HepG2 (cell line): ENCODE measurements around the gene DOCK9. TPM values are rescaled to one million over a fixed set of nuclear protein-coding genes. Genes with fewer than 3 reads are reported as not detected.
"Not testable (repeated sequence)": the region's sequence is repeated elsewhere in the genome, so short reads cannot be mapped to it uniquely, and the experiment has no call there.

Experiments
- ATAC-seq: fragments of 200-7000 bp; cut with Tn5 transposase; 3 replicates; pipeline ENCODE4 v1.9.1; 2020; ENCODE audit warnings: mild to moderate bottlenecking, moderate library complexity
- BruUV-seq: library from RNA; stranded (reverse); fragments of 400-500 nt; replicated peaks from 2 replicates; lab custom pipeline; 2021; lab: Mats Ljungman, UMichigan
- CTCF ChIA-PET: fragments of 300-600 bp; formaldehyde crosslinking; extraction: SDS; loops from one replicate; lab custom pipeline; 2021; ENCODE audit warnings: low total read pairs, inconsistent platforms, low intra/inter-chr PET ratio; lab: Yijun Ruan, JAX
- POLR2A ChIA-PET: fragments of 350-600 bp; sonication (Branson Sonifier 250); formaldehyde crosslinking; loops from one replicate; lab custom pipeline; 2020; ENCODE audit warnings: antibody characterized with exemption, inconsistent platforms; lab: Yijun Ruan, JAX
- DNase-seq: peaks from one replicate; pipeline ENCODE4 v3.0.0-alpha.2; 2015; ENCODE audit warnings: low spot score
- FAIRE-seq: peaks from 3 replicates; lab custom pipeline; 2011; peaks lifted over from hg19 to GRCh38; lab: Jason Lieb, UNC
- H2AFZ ChIP-seq: one replicate; pipeline ENCODE4 v1.6.1; 2011; ENCODE audit warnings: low read length, inconsistent platforms
- H3K27ac ChIP-seq: fragments of 300-600 bp; 3 replicates; pipeline ENCODE4 v1.8.0; 2011; ENCODE audit warnings: mixed run types, mild to moderate bottlenecking, mixed read lengths, low read length, inconsistent platforms; ENCODE audit not compliant: insufficient read depth; ENCODE audit errors: extremely low read length
- H3K27me3 ChIP-seq, 2 experiments: fragments of 200-600 bp in 1 of 2; 2 replicates in 1 of 2; 3 replicates in 1 of 2; pipeline versions ENCODE4 v1.6.0 to v1.8.0; 2011; ENCODE audit warnings: low read length in 2 of 2, mild to moderate bottlenecking in 2 of 2, moderate library complexity in 2 of 2, inconsistent platforms in 1 of 2; ENCODE audit not compliant: insufficient read depth in 2 of 2, control insufficient read depth in 1 of 2
- H3K36me3 ChIP-seq, 2 experiments: fragments of 200-600 bp in 1 of 2; replicated peaks in 1 of 2; 2 replicates in 1 of 2; 3 replicates in 1 of 2; pipeline versions ENCODE4 v1.5.1 to v1.8.0; 2011; ENCODE audit warnings: low read length in 2 of 2, inconsistent platforms in 1 of 2; ENCODE audit not compliant: insufficient read depth in 2 of 2, control insufficient read depth in 1 of 2
- H3K4me1 ChIP-seq: 2 replicates; pipeline ENCODE4 v1.5.1; 2012; ENCODE audit warnings: low read length, inconsistent platforms; ENCODE audit not compliant: insufficient read depth
- H3K4me2 ChIP-seq: 2 replicates; pipeline ENCODE4 v1.6.0; 2011; ENCODE audit warnings: low read depth, low read length, inconsistent platforms
- H3K4me3 ChIP-seq, 3 experiments: fragments of 200-600 bp in 1 of 3; sonication (generic), shearing (Covaris generic) in 1 of 3; replicated peaks in 1 of 3; 2 replicates each; pipeline ENCODE4 v1.5.1; 2011 to 2016; ENCODE audit warnings: low read length in 3 of 3, inconsistent platforms in 2 of 3, low read depth in 2 of 3, mild to moderate bottlenecking in 2 of 3, control low read depth in 1 of 3, mixed read lengths in 1 of 3; ENCODE audit not compliant: insufficient read depth in 1 of 3
- H3K79me2 ChIP-seq: one replicate; pipeline ENCODE4 v1.6.1; 2011; ENCODE audit warnings: low read length, inconsistent platforms; ENCODE audit not compliant: insufficient read depth
- H3K9ac ChIP-seq: 2 replicates; pipeline ENCODE4 v1.6.0; 2011; ENCODE audit warnings: mild to moderate bottlenecking, low read depth, low read length, inconsistent platforms; ENCODE audit not compliant: insufficient read depth
- H3K9me3 ChIP-seq: 2 replicates; pipeline ENCODE4 v1.5.1; 2012; ENCODE audit warnings: mild to moderate bottlenecking, low read length
- H4K20me1 ChIP-seq: 2 replicates; pipeline ENCODE4 v1.6.0; 2011; ENCODE audit warnings: inconsistent platforms, mild to moderate bottlenecking, low read length, moderate library complexity; ENCODE audit not compliant: insufficient read depth
- REL ChIP-seq: sonication (generic); formaldehyde crosslinking; conservative IDR thresholded peaks from 2 replicates; pipeline ENCODE4 v1.8.0; 2022; ENCODE audit warnings: mild to moderate bottlenecking, missing genetic modification reagents, moderate library complexity
- ZNF816 ChIP-seq: sonication (generic); formaldehyde crosslinking; IDR thresholded peaks from 2 replicates; pipeline ENCODE4 v1.8.0; 2022; ENCODE audit warnings: missing genetic modification reagents, mild to moderate bottlenecking, borderline replicate concordance
- whole genome bisulfite sequencing: methylation state at CpG from one replicate; pipeline ENCODE4 v1.1.6; 2017; ENCODE audit warnings: low lambda C conversion rate; 5-methylcytosine and 5-hydroxymethylcytosine counted together
- in situ Hi-C: cut with HindIII; loops from 2 replicates; pipeline ENCODE4 v1.10.0; 2017; ENCODE audit warnings: low pct_unique_long_range_greater_than_20kb; ENCODE audit not compliant: extremely low pct_ligation_motif_present
- intact Hi-C: fragments of 100-400 bp; cut with micrococcal nuclease; formaldehyde crosslinking; loops from one replicate; pipeline ENCODE4 v1.10.0; 2022; ENCODE audit not compliant: unreplicated experiment
- polyA plus RNA-seq, 8 experiments: library from polyadenylated mRNA; depleted of rRNA in 3 of 8; stranded (reverse) in 7 of 8; unstranded in 1 of 8; fragments of >200 nt; fragmentation: Illumina TruSeq in 4 of 8; extraction: Trizol in 4 of 8; gene quantifications; 2 replicates each; pipeline versions ENCODE4 v1.2.1 to v1.2.3, GENCODE V29; 2011 to 2016; ENCODE audit warnings: low read depth in 4 of 8, missing spikeins in 1 of 8, mixed read lengths in 1 of 8; ENCODE audit not compliant: insufficient read depth in 1 of 8
- total RNA-seq, 5 experiments: library from RNA; depleted of rRNA; stranded (reverse); fragments of >200 nt; fragmentation: Illumina TruSeq; extraction: Trizol; gene quantifications; 2 replicates each; pipeline ENCODE4 v1.2.3, GENCODE V29; 2016; ENCODE audit warnings: low read depth in 1 of 5

DOCK9 gene
- total and polyA plus RNA-seq, 2 of the 13 experiments (the other 11 are each of a cell fraction or from before 2014, with no cell fraction given) = 0.44 to 0.97 TPM

- no TSS peak for BruUV-seq
- ChIA-PET CTCF (no interaction called here), POLR2A (no interaction called here)
- no peaks in the 10 kb centered on the region for H3K36me3 ChIP-seq
- H3K4me3 ChIP-seq = no peak overlapping the region
- TF ChIP-seq REL (CRISPR knock-in tag) (no peak), ZNF816 (no peak)
- DNase-seq (no peak), FAIRE-seq (no peak), ATAC-seq (no peak)
- intact Hi-C loops = no loop called here
- 52% methylated on average over 3 of the region's 3 CpGs for whole genome bisulfite sequencing
- no peak overlapping the region for H2AFZ ChIP-seq
- H3K9me3 ChIP-seq = no peaks in the 10 kb centered on the region
- no peaks in the 10 kb centered on the region for H4K20me1 ChIP-seq
- H3K27me3 ChIP-seq = no peaks in the 10 kb centered on the region
- H3K27ac ChIP-seq = no peak overlapping the region
- in situ Hi-C loops = no loop called here
- H3K79me2 ChIP-seq = no peaks in the 10 kb centered on the region
- H3K4me2 ChIP-seq = no peak overlapping the region
- H3K9ac ChIP-seq = no peak overlapping the region
- no peaks in the 10 kb centered on the region for H3K4me1 ChIP-seq
Observed at GRCh38 chr13:98813993-98814392, 163.9 kb downstream of the DOCK9 start.

DNA sequence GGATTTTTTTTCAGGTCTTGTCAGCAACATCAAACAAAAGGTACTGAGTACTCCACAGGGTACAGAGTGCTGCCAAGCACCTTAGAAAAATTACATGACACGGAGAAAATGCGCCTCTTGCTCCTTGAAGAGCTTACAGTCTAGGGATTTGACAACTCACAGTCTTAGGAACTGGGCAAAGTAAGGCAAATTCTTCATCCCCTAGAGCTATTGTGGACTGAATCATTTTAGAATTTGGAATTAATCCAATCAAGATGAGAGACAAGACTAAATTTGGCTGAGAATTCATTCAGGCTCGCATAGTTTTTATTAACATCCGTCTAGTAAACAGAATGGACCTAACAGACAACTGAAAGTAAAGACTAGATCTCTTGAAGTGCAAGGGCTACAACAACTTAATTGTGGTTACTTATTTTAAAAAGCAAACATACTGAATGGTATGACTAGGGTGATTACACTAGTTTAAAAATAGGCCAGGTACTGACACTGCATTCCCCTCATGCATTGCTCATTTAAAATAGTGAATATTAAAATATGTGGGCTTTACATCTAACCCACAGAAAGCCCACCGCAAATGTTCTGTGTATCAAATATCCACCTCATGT lies 165.6 kb downstream of the DOCK9 start:
- H4K20me1 ChIP-seq, H3K4me1 ChIP-seq, H3K4me2 ChIP-seq, in situ Hi-C loops, FAIRE-seq, H3K4me3 ChIP-seq, ATAC-seq, DNase-seq, H3K36me3 ChIP-seq, H3K79me2 ChIP-seq, CTCF ChIA-PET, H3K27ac ChIP-seq, H3K9ac ChIP-seq, H3K9me3 ChIP-seq, H3K27me3 ChIP-seq, intact Hi-C loops, POLR2A ChIA-PET, H2AFZ ChIP-seq: not testable (repeated sequence)
- BruUV-seq = TSS peak; percentile 80
- 90% methylated on average over 2 of the region's 5 CpGs for WGBS
